ENCODE results near the gene MYO3B.

DNA sequence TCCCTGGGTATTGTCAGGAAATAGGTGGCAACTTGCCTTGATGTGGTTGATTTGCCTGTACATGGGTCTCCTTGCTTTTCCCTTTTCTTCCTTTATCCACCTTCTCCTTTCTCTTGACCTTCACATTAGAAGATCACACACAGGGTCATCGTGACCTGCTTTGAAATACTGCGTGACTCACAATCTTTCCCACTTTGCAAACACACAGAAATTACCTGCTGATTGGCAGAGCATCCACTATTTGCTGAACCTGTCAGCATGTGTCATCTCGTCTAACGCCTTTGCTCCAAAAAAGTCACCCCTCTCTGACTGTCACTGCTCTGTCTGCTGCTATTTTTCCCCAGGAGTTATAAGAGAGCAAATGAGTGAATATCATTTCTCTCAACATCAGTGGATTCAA, 60.8 kb downstream of the MYO3B start:
- TF ChIP-seq POLR2AphosphoS5 (IDR thresholded peaks at IDR 0.05; ENCODE audit: low read depth, low read length): no peak
- TF ChIP-seq SPI1 (IDR thresholded peaks at IDR 0.05; ENCODE audit: low read depth, low read length): no peak
- no peak for TF ChIP-seq POU2F2 (IDR thresholded peaks at IDR 0.05; ENCODE audit: low read depth, low read length)
- no peak for TF ChIP-seq POLR2A (IDR thresholded peaks at IDR 0.05; ENCODE audit: low read depth, low read length)

Measured in GM12891 (cell line).